DMS53 treated with DMSO at 0.1 percent for 48 hours (cell line): ENCODE measurements around the gene DYNC1I1.

Source experiments
- DNase-seq: peaks from one replicate; lab custom pipeline; 2025; ENCODE audit not compliant: unreplicated experiment; lab: John Stamatoyannopoulos, UW

The DYNC1I1 gene

DNA sequence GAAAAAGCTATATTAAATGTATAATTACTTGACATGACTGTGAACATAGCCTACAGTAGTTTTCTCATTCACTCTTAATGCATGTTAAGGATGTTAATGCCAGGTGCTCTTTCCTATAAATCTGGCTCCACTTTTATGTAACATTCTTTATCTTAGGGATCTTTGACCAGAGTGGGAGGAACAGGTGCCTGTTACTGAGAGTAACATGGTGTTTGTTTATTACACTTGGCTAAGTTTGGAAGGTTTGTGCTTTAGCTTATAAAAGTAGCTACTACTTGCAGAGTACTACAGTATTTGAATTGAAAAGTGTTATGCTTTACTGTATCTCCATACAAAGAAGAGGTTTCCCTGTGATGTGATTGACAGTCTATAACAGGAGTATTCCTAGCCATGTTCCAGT lies 183.4 kb downstream of the DYNC1I1 start:
- no peak for DNase-seq

DNA sequence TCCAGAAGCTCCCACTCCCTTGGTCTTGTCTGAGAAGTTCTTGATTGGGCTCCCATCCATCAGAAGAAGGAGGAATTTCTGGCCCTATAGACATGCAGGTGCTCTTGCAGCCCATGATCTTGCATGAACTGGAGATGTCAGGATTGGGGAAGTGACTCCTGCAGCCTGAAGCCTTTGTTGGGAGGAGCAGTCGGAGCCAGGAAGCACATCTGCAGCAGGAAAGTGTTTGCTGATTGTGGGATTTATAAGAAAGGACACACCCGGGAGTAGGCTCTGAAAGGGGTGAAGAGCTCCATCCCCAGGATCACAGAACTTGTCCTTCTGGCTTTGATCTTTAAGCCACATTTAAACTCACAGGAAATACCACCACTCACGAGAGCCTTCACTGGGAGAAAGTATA lies 185.2 kb downstream of the DYNC1I1 start:
- DNase-seq: no peak

DNA sequence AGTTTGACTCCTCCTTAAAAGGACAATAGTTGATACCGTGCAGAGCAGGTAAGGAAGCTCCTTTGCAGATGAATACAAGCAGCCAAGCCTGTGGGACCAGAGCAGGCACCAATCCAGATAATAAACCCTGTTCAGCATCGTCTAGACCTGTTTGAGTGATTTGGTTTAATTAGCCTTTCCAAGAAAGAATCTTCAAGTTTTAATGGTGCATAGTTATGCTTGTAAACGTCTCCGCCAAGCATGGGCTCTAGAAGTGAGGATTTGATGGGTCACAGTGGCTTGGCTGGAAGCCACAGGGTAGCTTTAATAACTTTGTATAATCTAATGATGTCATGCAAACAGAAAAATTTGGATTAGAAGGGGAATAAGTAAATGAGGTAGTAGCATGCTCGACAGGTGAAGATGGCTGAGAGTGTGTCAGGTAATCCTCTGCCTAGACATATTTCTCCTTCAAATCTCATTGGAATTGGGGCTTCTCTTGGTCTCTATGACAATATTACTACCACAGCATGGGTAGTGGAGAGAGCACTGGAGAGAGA lies 188.4 kb downstream of the DYNC1I1 start:
- DNase-seq: no peak

DNA sequence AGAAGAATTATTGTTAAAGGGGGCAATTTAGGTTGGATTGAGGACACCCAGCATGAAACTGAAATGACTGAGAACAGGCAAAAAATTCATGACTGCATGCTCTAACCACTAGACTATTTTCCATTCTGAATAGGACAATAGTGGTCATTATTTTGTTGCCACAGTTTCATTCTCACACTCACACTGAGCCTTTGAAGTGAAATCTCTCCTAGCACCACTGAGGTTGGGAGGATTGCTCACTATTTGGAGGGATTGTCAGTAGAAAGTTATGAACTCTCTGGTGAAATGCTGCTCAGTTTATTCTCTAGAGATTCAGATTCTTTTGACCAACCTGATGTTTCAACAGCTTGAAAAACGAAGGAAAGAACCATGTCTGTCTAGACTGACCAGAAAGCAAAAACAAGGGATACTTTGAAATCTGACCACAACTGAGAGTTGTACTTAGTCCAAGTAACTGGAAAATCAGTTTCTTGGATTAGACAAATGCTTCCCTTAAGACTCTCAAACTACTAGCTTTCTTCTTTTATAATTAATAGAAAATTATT lies 191.2 kb downstream of the DYNC1I1 start:
- no peak for DNase-seq

DNA sequence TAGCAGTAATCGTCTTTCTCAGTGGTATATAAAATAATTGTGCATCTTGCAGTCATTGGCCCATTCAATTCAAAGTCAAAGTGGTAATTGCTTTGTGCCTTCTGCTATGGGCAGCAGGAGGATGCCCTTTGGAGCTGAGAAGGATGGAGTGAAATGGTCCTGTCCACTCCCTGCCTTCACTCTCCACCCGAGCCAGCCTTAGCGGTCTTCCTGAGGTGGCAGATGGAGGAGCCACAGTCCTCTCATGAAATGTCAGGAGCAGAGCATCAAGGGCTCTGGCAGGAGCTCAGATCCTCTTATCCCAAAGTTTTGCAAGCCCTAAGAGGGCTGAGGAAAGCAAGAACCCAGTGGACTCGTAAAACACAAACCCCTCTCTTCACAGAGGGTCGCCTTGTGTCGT lies 199.4 kb downstream of the DYNC1I1 start:
- DNase-seq: no peak

DNA sequence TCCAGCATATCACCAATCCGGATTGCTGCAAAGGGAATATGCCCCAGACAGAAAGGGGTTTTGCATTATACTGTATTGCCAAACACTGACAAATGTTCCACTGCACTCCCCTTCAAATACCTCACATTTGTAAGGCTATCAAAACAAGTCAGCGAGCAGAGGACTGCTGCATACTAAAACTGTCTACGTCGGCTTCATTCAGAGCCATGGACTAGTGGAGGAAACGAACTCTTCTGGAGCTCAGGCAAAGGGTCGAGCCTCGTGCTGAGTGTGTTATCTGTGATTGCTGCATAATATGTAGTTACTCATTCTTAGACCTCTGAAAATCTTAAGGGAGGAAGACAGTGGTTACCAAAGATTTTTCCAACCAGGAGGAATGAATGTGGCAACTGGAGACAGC lies 200.2 kb downstream of the DYNC1I1 start:
- no peak for DNase-seq

DNA sequence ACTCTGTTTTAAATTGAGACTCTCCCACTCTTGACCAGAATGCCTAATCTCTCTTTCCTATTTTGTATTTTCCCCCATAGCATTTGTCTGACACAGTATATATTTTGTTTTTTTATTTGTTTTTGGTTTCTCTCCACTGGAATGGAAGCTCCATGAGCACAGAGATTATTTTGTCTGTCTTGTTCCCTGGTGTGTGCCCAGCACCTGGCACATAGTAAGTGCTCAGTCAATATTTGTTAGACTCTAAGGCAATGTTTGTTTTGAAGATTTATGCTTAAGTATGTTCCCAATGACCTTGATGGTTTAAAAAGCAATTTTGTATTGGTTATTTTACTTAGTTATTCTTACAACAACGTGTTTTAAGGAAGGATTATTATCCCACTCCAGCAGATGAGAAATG lies 201.8 kb downstream of the DYNC1I1 start:
- DNase-seq: peak; percentile 64

DNA sequence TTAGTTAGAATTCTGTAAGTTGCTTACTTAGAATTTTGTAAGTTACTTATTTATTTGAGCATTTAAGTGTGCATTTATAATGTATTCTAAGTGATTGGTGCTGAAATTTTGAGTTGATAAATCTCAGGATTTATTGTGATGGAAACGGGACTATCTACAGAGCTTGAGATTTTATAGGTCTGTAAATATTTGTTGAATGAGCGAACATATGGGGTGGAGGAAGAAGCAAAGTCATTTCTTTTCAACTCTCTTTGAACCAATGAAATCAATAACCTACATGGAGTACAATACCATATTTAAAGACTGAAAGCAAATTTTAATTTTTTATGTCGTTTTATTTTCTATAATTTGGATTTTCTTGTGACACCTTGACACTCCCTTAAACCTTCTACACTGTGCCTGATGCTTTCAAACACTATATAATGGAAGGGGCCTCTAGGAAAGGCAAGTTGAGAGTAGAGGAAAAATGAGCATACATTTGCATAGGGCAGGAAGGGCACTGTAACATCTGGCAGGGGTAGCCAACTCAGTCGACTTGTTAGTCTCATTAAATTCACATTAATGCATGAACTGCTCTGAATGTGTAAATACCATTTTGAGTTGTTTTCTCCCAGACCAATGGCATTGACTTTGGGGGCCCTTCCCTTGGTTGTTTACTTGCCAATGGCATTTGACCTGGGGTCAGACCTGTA lies 204.2 kb downstream of the DYNC1I1 start:
- no peak for DNase-seq

DNA sequence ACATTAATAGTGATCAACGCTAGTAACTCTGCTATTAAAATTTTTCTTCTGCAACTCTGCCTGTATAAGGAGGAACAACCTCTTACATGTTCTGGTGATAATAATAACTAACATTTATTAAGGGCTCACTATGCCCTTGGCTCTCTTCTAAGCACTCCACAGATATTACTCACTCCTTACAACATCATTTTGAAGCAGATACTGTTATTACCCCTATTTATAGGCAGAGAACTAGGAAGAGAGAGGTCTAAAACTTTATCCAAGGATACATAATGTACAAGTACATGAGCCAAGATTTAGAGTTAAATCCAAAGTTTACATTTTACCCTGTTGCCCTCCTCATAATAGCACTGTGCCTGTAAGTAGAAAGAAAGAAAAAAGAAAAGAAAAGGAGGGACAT lies 205.6 kb downstream of the DYNC1I1 start:
- no peak for DNase-seq

DNA sequence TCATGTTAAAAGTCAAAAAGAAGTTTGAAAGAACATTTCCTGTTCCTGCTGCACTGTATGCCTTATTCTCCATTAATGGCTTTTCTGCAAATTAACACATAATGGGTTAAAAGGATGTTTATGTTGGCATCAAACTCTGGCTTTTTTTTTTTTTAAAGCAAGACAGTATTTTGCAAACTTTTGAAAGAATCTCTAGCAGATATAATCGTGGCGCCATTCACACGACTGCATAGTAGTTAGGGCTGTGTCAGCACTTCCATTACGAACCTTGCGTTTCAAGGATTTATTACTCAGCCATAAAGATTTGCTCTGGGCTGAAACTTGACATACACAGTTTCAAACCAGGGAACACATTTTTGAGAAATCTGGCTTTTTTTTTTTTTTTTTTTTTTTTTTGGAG lies 207.8 kb downstream of the DYNC1I1 start:
- DNase-seq: no peak

DNA sequence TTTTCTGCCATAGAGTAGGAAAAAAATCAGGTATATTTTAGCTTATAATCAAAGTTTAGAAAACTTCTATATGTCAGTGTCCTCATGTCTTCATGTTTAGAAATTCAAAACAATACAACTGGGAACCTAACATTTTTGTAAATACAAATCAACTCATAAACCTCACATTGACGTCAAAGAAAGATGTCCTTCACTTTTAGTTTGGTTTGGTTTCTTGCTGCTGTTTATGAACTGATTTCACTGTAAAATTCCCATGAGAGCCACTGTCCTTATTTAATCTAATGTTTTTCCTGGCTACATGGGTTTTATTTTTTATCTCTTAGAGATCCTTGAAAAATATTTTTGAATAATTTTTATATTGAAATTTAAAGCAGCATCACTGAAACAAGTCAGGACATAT lies 208.4 kb downstream of the DYNC1I1 start:
- DNase-seq: no peak

DNA sequence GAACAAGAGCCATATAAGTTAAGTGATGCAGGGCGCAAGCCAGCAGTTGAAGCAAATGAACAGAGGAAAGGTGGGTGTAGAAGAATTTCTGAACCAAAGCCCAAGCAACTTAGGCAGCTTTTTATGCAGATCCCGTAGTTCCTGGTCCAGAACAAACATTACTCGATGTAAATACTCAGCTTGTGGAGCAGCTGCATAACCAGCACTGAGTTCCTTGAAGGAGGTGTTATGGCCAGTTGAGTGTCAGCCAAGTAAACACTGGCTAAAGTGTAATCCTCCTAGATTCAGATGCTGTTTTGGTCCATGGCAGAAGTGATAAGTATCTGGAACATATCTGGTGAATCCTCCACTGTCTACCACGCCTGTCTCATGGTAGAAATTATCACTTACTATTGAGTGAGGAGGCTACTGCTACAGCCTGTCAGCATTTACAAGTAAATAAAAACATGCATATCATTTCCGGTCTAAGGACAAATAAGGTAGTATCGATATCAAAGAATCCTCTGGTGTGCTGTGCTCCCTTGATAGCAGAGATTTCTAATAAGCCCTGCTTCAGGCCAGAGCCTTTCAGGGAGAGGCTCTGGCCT lies 213.9 kb downstream of the DYNC1I1 start:
- DNase-seq: peak; percentile 30

DNA sequence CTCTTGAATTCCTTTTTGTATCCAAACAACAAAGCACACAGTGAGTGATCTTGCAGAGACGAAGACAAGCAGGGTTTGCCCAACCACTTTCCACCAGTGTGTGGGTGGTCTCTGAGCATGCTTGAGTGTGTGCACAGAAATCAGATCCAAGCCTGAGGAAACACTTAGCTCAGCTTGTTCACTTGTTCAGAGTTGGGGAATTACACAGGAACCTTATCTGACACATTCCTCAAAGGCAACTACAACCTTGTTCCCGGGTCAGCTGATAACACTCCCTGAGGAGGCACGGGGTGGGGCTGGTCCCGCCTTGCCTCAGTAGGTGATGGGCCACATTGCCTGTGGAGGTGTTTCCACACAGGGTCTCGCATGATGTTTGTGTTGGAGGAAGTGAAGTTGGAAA lies 216.9 kb downstream of the DYNC1I1 start:
- no peak for DNase-seq

DNA sequence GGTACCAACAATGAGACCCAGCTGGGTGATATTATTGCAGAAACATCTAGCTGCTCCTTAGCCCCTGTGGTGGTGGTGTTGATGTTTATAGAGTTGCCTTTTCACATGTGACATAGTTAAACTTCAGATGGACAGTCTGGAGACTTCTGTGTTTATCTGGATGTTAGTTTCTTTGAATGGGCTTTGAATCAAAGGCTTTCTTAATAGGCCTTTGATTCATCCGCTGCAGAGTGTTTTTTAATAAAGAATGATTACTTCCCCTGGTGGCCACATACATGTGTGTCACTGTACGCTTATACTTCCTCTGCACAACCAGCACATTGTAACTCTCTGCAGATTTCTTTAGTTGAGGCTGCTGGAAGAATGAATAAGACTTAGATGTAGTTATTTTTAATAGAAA lies 221.0 kb downstream of the DYNC1I1 start:
- no peak for DNase-seq

DNA sequence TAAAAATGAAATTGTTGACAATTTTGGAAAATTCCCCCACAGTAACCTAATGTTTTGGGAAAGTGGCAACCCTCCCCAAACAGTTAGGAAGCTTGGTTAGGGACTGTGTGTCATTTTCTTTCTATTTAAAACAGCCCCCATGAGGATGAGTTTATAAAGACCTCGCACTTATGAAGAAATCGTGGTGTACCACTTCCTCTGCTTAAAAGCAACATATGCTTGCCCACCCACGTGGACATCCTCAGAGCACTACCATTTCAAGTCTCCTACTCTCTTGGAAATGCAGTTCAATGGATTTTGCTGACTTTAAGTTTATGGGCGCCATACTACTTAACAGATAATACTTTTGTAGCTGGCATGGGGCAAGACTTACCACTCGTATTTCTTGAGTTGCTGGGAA lies 223.8 kb downstream of the DYNC1I1 start:
- no peak for DNase-seq

DNA sequence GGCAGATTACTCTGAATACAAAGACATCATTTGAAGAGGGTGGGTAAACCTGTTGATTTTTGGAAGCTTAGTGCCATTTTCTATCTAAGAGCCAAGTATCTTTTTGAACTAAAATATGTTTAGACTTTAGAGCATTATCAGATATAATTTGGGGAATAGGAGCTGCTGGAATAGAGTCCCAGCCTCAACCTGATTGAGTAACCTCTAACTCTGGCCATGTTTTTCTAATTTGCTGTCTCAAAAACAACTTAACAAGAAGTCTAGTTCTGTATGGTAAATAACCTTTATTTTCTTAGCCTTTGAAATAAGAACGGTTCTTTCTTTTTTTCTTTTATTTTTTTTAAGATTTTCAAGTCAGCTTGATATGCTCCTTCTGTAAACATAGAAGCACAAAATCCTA lies 224.5 kb downstream of the DYNC1I1 start:
- DNase-seq: no peak

DNA sequence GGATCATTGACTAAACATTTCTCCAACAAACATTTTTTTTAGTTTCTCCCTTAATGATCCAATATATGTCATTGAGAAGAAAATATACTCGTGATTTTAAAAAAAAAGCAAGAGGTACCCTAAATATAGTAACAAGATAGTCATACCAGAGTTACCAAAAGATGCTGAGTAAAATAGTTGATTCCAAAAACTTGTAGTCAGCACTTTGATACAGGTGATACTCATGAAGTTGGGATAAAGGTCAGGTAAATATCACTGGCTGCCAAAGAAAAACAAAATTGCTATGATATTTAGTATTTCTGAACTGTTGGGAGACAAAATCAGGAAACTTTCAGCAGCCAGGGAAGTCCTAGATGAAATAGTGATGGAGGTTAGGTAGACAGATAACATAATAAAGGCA lies 225.3 kb downstream of the DYNC1I1 start:
- no peak for DNase-seq

DNA sequence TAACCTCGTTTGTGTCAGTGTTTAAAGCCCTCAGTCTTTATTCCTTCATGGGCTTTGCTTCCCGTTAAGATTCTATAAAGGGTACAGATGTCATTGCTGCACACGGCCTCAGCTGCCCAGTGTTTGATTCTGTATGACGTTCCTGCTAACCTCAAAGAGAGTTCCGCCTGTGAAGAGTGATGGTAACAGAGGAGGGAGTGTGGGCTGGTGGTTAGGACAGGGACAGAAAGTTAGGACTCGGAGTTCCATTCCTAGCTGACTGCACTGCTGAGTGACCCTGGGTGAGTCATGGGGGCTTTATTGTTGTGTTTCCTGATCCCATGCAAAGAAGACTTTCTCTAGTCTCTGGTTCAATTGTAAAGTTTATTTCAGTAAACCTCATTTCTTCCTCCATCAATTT lies 227.1 kb downstream of the DYNC1I1 start:
- no peak for DNase-seq

DNA sequence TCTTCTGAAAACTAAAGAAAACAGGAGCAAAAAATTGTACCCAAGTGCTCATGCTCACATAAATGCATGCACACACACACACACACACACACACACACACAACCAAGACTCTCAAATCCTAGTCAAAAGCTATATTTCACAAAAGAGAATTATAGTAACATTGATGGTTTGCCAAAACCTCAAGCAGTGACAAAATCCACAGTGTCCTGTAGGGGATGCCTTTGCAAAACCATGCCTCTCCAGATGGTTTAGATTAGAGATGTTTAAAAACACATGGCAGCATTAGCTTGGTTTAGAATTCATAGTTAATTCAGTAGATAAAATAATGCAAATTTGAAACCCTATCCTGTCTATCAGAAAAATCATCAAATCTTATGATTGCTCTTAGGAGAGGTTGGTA lies 232.2 kb downstream of the DYNC1I1 start:
- no peak for DNase-seq

DNA sequence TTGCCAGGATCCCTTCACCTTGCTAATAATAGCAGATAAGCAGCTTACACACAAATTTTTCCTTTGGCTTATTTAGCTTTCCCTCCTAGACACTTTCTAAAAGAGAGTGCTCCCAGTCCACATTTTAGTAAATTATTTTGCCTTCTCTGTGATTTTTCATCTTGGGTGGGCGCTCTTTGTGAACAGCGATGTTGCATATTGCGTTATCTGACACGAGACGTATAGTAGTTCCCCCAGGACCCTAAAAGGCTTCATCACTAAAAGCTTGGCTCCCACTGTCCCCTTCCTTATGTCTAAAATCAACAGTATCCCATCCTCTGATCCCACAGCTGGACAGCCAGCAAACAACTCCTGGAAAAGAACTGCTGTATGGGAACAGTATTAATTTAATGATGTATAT lies 232.9 kb downstream of the DYNC1I1 start:
- no peak for DNase-seq

DNA sequence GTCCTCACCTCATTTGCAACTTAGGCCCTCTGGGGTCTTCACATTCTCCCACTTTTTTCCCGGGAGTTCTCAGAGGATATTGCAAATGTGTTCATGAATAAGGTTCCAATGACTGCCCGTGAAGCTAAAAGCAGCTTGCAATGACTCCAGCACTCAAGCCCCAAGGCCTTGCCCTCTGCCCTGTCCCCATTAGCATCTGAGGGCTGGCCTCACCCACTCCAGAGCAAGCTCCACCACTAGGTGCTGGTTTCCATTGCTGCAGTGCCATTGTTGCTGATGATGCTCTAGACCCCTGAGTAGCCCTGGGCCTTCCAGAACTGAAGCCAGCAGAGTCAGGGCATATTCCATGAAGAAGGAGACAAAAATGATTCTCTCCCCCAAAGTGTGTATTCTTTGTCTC lies 236.8 kb downstream of the DYNC1I1 start:
- no peak for DNase-seq

DNA sequence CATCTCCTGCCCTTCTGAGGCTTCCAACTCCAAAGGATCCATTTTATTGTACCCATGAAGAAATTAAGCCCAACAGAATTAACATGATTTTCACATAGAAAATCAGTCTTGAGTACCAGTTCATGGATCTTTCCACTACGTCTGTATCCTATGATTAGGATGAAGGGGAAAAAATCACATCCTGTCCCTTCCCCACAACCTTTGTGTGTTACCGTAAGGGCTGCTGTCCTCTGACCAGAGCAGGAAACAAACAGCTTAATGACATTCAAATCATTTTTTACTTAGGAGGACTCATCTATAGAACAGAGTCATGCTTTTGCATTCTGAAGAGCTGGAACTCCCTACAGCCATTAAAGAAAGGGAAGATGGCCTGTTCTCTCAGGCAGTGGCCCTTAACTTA lies 241.5 kb downstream of the DYNC1I1 start:
- DNase-seq: no peak

DNA sequence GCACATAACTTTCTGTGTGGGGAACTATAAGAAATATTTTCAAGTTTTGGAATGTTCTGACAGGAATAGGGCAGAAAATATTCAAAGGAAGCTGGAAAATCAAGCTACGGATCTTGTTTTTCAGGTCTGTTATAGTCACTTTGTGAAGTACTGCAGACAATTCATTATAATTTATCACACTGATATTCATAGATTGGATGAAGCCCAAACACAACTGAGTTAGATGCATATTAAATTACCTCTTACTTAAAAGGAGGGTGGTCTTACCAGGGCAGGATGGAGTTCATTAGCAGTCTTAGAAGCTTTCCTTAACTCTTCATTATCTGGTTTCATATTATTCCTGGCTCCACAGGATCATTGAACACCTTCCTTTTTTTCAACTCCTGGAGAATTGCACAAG lies 242.3 kb downstream of the DYNC1I1 start:
- no peak for DNase-seq
